Left lobe of liver (tissue), 2 donors: ENCODE data around the gene PARVG. TPM values are rescaled to one million over a fixed set of nuclear protein-coding genes. Genes with fewer than 3 reads are reported as not detected.

Experiments
- ATAC-seq: fragments of 200-7000 bp; cut with Tn5 transposase; one replicate; pipeline ENCODE4 v1.9.1; 2020; ENCODE audit warnings: mild to moderate bottlenecking, moderate library complexity
- DNase-seq: peaks from one replicate; pipeline ENCODE4 v3.0.0-alpha.2; 2020; ENCODE audit warnings: low spot score
- total RNA-seq: library from RNA; stranded (reverse); gene quantifications from one replicate; pipeline ENCODE4 v1.2.1, GENCODE V29; 2021
- donor health status: DM: no; HTN: no; CAD: no; lungs with moderate emphysema.
- donor health status: DM: no; HTN: yes; CAD: no.

PARVG gene
- total RNA-seq, 1 donor from 2014 or later, result 3.9 TPM

DNA sequence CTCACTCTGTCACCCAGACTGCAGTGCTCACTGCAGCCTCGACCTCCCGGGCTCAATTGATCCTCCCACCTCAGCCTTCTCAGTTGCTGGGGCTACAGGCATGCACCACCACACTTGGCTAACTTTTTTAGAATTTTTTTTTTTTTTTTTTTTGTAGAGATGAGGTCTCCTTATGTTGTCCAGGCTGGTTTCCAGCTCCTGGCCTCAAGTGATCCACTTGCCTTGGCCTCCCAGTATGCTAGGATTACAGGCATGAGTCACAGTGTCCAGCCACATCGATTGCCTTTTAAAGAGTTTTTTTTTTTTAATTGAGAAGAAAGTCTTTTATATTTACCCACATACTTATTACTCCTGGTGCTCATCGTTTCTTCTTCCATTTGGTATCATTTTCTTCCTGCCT, 30.0 kb downstream of the PARVG start:
- peak; percentile 8 for DNase-seq

DNA sequence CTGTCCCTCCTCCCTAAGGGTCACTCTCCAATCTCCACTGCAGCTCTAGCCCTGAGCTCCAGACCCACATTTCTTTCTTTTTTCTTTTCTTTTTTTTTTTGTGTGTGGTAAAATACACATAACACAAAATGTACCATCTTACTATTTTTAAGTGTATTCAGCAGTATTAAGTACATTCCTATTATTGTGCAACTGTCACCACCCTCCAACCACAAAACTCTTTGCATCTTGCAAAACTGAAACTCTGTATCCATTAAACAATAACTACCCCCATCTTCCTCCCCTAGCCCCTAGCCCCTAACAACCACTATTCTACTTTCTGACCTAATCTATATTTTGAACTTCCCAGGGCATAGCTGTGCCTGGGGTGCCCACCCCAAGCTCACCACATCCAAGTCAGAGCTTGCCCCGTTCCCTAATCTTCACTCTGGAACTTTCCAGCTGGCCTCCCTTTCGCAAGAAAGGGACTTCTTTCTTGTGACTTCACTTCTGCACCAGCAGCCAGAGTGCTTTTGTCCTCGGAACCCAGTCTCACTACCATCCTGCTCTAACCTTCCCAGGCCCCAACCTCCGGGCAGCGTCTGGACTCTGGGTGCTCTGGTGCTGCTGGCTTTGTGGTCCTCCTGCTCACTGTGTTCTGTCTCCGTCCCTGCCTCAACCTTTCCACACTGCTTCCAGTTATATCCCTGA, 30.7 kb downstream of the PARVG start:
- ATAC-seq (no peak), DNase-seq (peak; percentile 35)

More for the DNA sequence above, 30.0 kb downstream of the PARVG start:
- no peak for ATAC-seq

DNA sequence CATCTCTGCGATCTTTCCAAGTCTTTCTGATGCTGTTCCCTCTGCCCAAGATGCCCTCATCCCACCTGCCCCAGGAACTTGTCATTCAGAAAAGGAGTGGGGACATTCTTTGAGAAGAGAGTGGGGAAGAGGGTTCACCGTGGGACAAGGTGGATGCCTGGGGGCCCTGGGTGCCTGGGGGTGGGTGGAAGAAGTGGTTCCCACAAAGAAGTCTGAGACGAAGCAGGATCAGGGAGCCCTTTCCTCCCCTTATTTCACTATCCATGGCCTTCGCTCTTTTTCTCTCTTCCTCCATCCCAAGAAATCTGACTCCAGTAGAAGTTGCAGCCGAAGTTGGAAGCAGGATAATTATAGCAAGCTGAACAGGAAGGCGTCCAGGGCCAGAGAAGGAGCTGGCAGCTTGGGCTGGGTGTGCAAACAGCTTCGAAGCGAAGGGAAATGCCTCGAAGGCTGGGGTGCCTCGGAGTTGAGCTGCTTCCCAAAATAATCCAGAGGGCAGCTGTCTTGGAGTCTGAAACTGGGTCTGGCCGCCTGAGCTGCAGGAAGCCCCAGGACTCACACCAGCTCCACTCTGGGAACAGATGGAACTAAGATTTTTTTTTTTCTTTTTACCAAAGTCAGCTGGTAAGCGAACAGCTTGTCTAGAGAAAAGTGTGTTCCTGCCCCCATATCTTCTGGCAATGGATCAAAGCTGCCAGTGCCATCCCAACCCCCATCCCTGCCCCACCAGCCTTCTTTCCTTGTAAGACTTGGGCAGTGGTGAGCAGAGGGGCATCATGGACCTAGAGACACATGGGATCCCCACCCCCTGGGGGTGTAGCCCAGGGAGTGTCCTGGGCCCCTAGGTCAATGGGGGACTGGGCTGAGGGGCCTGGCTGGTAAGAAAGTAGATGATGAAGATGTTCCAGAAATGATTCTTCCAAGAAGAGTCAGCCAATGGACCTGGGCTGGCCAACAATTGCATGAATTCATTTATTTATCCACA, 31.5 kb downstream of the PARVG start:
- DNase-seq (peak; percentile 42), ATAC-seq (peak; percentile 39)

DNA sequence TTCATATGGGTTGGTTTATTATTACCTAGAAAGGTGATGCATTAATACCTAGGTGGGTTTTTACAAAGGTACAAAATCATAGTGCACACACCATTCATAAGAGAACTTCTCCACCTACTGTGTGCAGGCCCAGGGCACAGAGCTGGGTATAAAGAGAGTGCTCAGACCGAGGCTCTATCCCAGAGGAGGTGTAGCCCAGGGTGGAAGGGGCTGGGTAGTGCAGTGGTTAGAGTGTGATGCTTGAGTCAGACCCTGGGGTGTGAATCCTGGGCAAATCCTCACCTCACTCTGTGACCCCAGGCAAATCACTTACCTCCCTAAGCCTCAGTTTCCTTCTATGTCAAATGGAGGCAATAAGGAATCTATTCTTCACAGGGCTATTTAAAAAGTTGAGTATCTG, 32.2 kb downstream of the PARVG start:
- ATAC-seq (no peak), DNase-seq (peak; percentile 24)

DNA sequence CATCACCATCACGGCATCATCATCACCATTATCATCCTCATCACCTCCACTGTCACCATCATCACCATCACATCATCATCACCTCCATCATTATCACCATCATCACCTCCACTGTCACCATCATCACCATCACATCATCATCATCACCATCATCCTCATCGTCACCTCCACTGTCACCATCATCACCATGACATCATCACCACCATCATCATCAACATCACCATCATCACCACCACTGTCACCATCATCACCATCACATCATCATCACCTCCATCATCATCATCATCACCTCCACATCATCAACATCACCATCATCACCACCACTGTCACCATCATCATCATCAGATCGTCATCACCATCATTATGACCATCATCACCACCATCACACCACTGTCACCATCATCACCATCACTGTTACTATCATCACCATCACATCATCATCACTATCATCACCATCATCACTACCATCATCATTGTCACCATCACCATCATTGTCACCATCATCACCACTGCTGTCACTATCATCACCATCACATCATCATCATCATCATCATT, 32.8 kb downstream of the PARVG start:
- ATAC-seq, result no peak
- no peak for DNase-seq

DNA sequence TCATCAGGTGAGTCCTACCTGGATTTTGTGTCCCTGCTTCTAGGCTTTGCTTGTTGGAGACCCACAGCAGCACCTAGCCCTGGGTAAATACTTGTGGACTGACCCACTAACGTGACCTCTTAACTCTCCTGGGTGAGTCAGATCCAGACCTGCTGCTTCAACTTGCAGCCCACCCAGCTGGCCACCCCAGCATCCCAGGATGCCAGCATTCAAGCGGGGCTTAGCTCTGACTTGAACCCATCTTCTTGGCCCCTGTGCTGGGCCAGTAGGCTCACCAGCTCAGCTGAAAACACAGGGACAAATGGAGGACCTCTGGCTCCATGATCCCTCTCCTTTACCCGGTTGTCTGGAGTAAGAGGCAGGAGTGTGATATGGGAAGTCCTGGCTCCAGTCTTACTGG, 33.5 kb downstream of the PARVG start:
- ATAC-seq (no peak), DNase-seq (peak; percentile 26)

DNA sequence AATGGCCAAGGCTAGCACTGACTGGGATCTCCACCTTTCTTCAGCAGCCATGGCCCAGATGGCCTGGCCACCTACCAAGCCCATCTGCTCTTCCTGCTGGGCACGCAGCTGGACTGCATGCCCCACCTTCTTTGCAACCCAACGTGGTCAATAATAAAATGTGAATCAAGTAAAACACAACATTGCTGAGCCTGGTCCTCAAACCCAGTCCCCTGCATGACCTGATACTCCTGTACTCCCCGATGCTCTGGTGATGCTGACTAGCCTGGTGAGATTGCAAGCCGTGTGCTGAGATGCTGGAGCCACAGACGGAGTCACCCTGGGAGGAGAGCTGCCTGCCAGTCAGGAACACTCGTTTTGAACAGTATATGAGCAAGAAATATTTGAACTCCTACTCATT, 34.0 kb downstream of the PARVG start:
- ATAC-seq (no peak), DNase-seq (no peak)

DNA sequence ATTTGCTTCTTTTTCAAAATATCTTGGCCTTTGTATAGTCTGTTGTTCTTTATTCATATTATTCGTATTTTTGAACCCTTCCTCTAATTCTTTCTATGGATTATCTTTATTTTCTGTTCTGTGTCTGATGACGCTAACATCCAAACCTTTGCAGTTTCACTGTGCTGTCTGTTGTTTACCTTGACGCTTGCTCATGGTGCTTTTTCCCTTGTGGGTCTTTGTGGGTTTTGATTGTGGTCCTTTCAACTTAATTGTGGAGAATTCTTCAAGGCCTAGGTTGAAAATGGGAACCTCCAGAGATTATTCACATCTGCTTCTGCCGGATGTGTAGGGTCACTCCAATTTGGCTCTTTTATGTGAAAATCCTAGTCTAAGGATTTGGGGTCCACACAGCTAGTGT, 34.6 kb downstream of the PARVG start:
- ATAC-seq (no peak), DNase-seq (no peak)

DNA sequence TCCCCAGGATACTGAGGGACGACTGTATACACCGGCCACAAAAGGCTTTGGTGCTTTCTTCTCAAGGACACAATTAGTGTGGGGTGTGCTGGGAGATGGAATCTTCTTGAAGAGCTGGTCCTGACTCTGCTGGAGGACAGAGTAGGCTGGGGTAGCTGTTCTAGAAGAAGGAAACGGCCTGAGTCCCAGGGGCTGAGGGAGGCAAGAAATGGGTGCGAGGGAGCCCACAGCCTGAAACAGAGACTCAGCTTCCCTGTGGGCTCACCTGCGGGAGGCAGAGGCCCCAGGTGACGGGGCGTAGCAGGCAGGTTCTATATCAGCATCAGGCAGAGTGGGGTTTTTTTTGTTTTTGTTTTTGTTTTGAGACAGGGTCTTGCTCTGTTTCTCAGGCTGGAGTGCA, 36.6 kb downstream of the PARVG start:
- ATAC-seq, result no peak
- DNase-seq, result no peak

DNA sequence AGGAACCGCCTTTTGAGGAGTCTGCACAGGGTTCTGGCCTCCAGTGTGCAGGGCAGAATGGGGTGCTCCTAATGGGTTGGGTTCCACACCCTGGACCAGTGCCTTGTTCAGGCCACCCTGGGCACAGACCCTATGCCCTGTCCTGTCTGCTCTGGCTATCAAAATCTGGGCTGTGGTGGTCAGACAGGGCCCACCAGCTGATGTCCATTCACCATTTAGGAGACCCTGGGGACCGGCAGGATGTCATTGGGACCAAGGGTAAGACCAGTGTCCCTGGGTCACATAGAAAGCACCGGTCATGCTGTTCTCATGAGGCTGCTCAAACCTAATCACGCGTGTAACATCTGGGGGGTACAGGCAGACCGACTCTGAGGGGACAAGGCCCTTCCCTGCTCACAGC, 37.3 kb downstream of the PARVG start:
- ATAC-seq (no peak), DNase-seq (no peak)

DNA sequence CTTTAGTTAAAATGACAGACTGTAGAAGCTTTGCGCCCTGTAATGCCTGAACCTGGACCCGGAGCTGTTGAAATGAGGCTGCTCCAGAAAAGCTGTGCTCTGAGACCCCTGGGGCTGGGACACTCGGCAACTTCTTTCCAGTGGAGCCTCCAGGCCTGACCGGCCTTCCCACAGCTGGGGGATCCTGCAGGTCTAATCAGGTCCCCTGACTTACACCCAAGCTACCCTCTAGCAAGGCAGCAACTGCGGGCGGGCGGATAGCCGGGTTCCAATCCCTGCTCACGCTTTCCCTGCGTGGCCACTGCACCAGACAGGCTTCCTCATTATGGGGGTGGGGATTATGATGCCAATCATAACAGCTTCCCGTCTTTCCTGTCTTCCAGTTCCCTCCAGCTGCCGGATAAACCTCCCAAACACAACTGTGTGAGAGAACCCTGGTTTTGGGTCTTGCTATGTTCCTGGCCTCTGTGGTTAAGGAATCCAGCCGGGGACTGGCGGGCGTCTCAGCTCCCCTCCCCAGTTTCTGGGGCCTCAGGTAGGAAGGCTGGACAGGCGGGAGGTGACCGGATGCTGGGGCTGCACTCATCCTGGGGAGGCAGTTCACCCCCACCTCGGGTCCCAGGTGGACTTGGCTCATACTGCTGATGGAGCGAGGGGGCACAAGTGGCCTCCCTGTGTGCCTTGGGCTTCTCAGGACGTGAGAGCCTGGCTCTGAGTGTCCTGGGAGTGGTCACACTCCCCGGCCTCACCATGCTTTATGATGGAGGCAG, 38.6 kb downstream of the PARVG start:
- ATAC-seq (no peak), DNase-seq (no peak)

DNA sequence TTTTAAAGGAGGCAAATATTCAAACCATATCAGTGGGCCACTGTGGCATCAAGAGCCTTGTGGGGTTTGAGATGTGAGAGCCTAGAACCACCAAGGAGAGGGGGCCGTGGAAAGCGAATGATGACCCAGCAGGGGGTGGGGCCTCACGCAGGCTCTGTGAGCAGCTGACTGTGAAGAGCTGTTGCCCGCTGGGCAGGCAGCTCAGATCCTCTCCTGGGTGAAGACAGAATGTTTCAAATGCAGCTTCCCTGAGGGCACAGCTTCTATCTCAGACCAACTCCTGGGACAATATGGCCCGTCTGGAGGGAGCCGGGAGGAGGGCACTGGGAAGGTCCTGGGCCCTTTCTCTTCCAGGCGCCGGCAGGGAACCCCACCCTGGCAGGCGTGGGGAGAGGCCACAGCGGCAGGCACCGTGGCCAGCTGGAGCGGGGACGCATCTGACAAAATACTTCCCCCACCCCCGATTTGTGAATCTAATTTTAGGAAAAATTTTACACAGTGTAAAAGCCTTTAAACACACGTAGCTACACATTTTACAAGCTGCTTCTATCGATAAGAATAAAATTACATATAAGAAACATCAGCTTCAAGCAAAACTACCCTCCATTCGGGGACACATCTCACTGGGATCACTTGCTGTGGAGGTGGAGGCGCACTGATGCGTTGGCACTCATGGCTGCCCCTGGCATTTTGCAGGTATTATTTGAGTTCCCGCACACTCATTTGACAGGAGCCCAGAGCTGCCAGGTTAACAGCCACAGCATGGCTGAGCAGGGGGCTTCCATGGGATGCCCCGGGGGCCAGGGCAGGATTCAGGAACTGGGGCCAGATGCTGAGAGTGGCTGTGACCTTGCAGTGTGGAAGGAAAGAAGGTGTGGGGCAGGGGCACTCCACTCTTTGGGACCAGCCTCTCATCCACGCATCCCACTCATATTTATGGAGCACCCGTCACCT, 40.3 kb downstream of the PARVG start:
- ATAC-seq, result no peak
- no peak for DNase-seq

DNA sequence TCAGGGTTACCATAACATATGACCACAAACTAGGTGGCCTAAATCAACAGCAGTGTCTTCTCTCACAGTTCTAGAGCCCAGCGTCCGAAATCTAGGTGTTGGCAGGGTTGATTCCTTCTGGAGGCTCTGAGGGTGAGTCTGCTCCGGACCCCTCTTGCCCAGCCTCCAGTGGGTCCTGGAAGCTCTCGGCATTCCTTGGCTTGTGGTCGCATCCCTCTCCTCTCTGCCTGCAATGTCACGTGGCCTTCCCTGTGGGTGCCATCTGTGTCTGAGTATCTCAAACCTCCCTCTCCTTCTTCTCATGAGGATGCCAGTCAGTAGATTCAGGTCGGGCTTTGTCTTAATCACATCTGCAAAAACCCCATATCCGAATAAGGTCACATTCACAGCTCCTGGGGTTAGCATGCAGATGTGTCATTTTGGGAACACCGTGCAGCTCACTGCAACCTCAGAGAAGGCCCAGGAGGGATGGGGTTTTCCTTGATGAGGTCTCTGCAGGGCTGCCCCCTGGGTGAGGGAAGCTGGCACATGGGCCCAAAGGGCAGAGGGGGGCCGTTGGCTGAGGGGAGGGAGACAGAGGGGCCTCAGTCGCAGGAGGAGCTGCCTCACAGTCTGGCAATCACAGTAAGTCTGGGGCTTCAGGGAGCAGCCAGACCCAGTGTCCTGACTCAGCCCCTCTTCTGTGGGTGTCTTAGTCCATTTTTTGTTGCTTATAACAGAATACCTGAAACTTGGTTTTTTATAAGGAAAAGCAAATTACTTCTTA, 41.2 kb downstream of the PARVG start:
- no peak for DNase-seq
- ATAC-seq, result no peak

DNA sequence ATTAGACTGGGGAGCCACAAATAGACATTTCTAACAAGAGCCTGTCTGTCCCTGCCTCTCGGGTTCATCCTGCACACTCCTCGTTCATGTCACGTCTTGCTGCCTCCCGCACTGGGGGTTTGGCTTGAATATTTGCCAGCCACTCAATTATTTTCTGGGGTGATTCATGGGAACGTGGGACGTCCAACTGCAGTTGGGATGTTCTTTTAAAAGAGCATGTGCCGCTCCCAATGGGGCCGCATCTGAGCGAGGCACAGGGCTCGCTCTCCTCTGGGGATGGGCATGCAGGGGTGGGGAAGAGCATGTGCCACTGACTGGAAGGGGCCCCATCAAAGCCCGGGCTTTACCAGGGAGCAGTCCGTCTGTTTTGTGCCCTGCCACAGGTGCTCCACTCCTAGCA, 43.4 kb downstream of the PARVG start:
- ATAC-seq (no peak), DNase-seq (no peak)

DNA sequence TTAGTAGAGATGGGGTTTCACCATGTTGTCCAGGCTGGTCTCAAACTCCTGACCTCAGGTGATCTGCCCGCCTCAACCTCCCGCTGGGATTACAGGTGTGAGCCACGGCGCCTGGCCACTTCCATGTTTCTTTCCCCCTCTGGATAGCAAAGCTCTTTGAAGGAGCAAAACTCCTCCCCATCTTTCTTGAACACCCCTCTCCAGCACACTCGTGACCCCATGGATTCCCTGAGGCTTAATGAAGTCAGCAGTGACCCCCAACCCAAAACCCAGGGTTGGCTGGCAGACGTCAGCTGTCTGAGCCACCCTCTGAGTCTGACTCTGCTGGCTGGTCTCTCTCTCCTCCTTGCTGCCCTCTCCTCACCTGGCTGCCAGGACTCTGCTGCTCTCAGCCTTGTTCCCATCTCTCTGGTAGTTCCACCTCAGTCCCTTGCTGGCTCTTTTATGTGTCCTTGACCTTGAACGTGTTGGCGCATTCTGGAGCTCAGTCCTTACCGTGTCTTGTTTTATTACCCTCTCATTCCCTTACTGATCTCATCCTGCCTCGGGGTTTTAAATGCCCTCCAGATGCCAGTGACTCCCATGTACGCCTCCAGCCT, 44.5 kb downstream of the PARVG start:
- no peak for DNase-seq
- ATAC-seq, result no peak

DNA sequence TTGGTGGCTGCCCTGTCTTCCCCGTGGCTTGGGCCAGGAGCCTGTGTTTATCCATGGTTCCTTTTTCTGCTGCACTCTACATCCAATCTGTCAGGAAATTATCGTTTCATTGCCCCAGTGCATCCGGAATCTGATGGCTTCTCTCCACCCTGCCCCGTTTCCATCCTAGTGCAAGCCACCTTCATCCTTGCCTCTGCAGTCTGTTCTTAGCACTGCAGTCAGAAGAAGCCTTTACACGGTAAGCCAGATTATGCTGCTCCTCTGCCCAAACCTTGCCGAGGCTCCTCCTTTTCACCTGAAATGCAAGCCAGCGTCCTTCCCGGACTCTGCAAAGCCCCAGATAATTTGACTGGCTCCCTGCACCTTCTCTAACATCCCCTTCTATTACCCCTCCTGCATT, 45.1 kb downstream of the PARVG start:
- DNase-seq (no peak), ATAC-seq (no peak)

DNA sequence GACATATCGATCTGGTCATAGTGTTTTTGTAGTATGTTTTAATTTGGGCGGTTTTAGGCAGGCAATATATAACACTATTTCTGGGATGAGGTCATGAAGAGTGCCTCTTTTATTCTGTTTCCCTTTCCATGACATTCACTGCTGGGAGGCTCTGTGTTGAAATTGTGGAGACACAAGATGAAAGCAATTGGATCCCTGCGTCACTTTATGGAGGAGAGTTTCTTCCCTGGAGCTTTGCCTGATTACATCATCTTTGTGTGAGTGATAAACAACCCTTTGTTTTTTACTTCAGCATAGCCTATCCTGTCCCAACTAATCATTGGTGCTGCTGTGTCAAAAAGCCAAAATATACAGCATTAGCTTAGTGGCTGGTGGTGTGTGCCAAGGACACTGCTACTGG, 48.6 kb downstream of the PARVG start:
- no peak for ATAC-seq
- no peak for DNase-seq

DNA sequence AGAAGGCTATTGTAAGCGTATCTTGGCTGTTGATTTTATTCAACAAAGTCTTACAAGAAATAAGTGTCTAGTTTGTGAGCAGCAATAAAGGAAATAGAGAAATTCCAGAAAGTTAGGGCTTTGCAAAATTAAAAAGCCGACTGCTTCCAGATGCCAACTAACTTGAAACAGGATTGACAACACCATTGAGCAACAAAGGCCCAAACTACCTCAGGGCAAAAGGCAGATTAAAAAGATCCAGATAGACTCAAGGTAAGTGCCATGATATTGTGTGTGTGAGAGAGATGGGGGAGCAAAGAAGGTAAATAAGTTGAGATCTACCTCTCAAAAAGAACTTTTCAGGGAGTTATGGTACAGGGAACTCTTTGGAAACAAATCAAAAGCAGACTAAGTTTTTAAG, 49.1 kb downstream of the PARVG start:
- no peak for ATAC-seq
- no peak for DNase-seq

DNA sequence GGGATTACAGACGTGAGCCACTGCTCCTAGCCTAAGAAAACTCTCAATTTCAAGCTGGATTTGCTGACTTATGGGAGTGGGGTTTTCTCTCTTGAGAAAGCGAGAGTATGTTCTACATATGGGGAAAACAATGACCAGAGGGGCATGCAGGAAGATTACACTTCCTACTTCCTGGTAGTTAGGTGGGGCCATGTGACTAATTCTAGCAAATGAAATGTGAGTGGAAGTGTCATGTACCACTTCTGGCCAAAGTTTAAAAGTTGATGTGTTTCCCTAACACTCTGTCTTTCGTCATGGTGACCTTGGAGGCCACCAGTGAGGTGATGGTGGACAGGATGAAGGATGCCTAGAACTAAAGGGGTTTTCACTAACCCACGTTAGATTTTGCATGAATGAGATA, 50.5 kb downstream of the PARVG start:
- no peak for ATAC-seq
- DNase-seq, result no peak
